BE2C (cell line): ENCODE data around the gene HECTD2.

Source experiments
- DNase-seq: peaks from one replicate; pipeline ENCODE4 v3.0.0-alpha.2; 2020
- H3K27me3 ChIP-seq: fragments of 250-450 bp; sonication (Bioruptor Pico); 2 replicates; pipeline ENCODE4 v1.5.1; 2020; ENCODE audit warnings: mild to moderate bottlenecking
- H3K36me3 ChIP-seq: fragments of 250-450 bp; sonication (Bioruptor Pico); 2 replicates; pipeline ENCODE4 v1.5.1; 2020; ENCODE audit warnings: mild to moderate bottlenecking
- H3K4me1 ChIP-seq: fragments of 250-450 bp; sonication (Bioruptor Pico); 2 replicates; pipeline ENCODE4 v1.5.1; 2020
- H3K4me3 ChIP-seq: 2 replicates; pipeline ENCODE4 v1.5.1; 2011; ENCODE audit warnings: low read depth, low read length
- H3K9me3 ChIP-seq: fragments of 250-450 bp; sonication (Bioruptor Pico); 2 replicates; pipeline ENCODE4 v1.5.1; 2020
- CTCF ChIP-seq: IDR thresholded peaks from 2 replicates; pipeline ENCODE4 v1.5.1; 2012; ENCODE audit warnings: mild to moderate bottlenecking, low read depth, low read length

HECTD2 gene

GRCh38 chr10:91536111-91536510 is 126.0 kb downstream of the HECTD2 start:
- no peak for TF ChIP-seq CTCF
- DNase-seq = no peak
- no peaks in the 10 kb centered on the region for H3K27me3 ChIP-seq

GRCh38 chr10:91536733-91537132 is 126.6 kb downstream of the HECTD2 start:
- Histone ChIP-seq H3K27me3 (no peaks in the 10 kb centered on the region), H3K4me3 (no peak overlapping the region), H3K4me1 (no peaks in the 10 kb centered on the region), H3K9me3 (no peaks in the 10 kb centered on the region), H3K36me3 (no peaks in the 10 kb centered on the region)
- TF ChIP-seq CTCF = no peak
- DNase-seq = no peak

More at GRCh38 chr10:91536111-91536510, 126.0 kb downstream of the HECTD2 start:
- Histone ChIP-seq H3K4me1 (no peaks in the 10 kb centered on the region), H3K9me3 (no peaks in the 10 kb centered on the region), H3K4me3 (no peak overlapping the region), H3K36me3 (no peaks in the 10 kb centered on the region)

GRCh38 chr10:91537614-91538383 is 127.7 kb downstream of the HECTD2 start:
- DNase-seq = no peak
- H3K4me3 ChIP-seq = no peak overlapping the region
- H3K36me3 ChIP-seq = no peaks in the 10 kb centered on the region
- no peaks in the 10 kb centered on the region for H3K9me3 ChIP-seq
- TF ChIP-seq CTCF = no peak
- no peaks in the 10 kb centered on the region for H3K4me1 ChIP-seq
- no peaks in the 10 kb centered on the region for H3K27me3 ChIP-seq

- Histone ChIP-seq H3K9me3 (no peaks in the 10 kb centered on the region), H3K27me3 (no peaks in the 10 kb centered on the region), H3K4me1 (no peaks in the 10 kb centered on the region), H3K4me3 (no peak overlapping the region), H3K36me3 (no peaks in the 10 kb centered on the region)
- no peak for DNase-seq
- TF ChIP-seq CTCF = no peak
Observed at GRCh38 chr10:91539930-91540329, 129.8 kb downstream of the HECTD2 start.

GRCh38 chr10:91540733-91541132 is 130.6 kb downstream of the HECTD2 start:
- Histone ChIP-seq H3K9me3 (no peaks in the 10 kb centered on the region), H3K36me3 (no peaks in the 10 kb centered on the region), H3K27me3 (no peaks in the 10 kb centered on the region), H3K4me1 (no peaks in the 10 kb centered on the region), H3K4me3 (no peak overlapping the region)
- no peak for TF ChIP-seq CTCF
- DNase-seq = no peak

GRCh38 chr10:91541481-91541880 is 131.3 kb downstream of the HECTD2 start:
- no peak overlapping the region for H3K4me3 ChIP-seq
- H3K27me3 ChIP-seq = no peaks in the 10 kb centered on the region
- TF ChIP-seq CTCF = no peak
- H3K36me3 ChIP-seq = no peaks in the 10 kb centered on the region
- H3K9me3 ChIP-seq = no peaks in the 10 kb centered on the region
- no peaks in the 10 kb centered on the region for H3K4me1 ChIP-seq
- no peak for DNase-seq
